OCI-LY3 (cell line): ENCODE results near the gene ASF1B.

Experiments used
- H2AFZ ChIP-seq: fragments of 200-600, 300-600 bp; shearing (Covaris generic); 2 replicates; pipeline ENCODE4 v1.6.0; 2014; ENCODE audit warnings: antibody characterized with exemption, low read depth, low read length
- H3K27ac ChIP-seq: fragments of 200-600, 300-600 bp; sonication (generic); 2 replicates; pipeline ENCODE4 v1.5.1; 2014; ENCODE audit warnings: mild to moderate bottlenecking, low read length, moderate library complexity, mixed read lengths
- H3K27me3 ChIP-seq: fragments of 200-600, 300-600 bp; sonication (generic); 2 replicates; pipeline ENCODE4 v1.6.1; 2014; ENCODE audit warnings: low read depth, low read length, mixed read lengths
- H3K36me3 ChIP-seq: fragments of 200-600, 300-600 bp; sonication (generic); replicated peaks from 2 replicates; pipeline ENCODE3; 2014; ENCODE audit warnings: low read depth, low read length, mixed read lengths
- H3K4me1 ChIP-seq: fragments of 300-600, 200-600 bp; sonication (generic); 2 replicates; pipeline ENCODE4 v1.6.1; 2014; ENCODE audit warnings: low read length, mixed read lengths
- H3K4me2 ChIP-seq: fragments of 200-600, 300-600 bp; sonication (generic); 2 replicates; pipeline ENCODE4 v1.6.1; 2014; ENCODE audit warnings: low read length, mixed read lengths
- H3K4me3 ChIP-seq: fragments of 300-600, 200-600 bp; sonication (generic); 2 replicates; pipeline ENCODE4 v1.5.1; 2014; ENCODE audit warnings: antibody characterized with exemption, mild to moderate bottlenecking, low read length, moderate library complexity
- H3K79me2 ChIP-seq: fragments of 300-600, 200-600 bp; shearing (Covaris generic); 2 replicates; pipeline ENCODE4 v1.6.1; 2014; ENCODE audit warnings: mild to moderate bottlenecking, low read length, mixed read lengths
- H3K9ac ChIP-seq: fragments of 300-600, 200-600 bp; shearing (Covaris generic); 2 replicates; pipeline ENCODE4 v1.6.0; 2014; ENCODE audit warnings: mild to moderate bottlenecking, low read length, moderate library complexity
- H3K9me3 ChIP-seq: fragments of 200-600, 300-600 bp; shearing (Covaris generic); 2 replicates; pipeline ENCODE4 v1.6.1; 2014; ENCODE audit warnings: low read length, mixed read lengths; ENCODE audit not compliant: insufficient read depth
- H4K20me1 ChIP-seq: fragments of 200-600, 300-600 bp; sonication (generic); 2 replicates; pipeline ENCODE4 v1.6.1; 2016; ENCODE audit warnings: low read length, mixed read lengths; ENCODE audit not compliant: insufficient read depth
- CTCF ChIP-seq: fragments of 200-600, 300-600 bp; sonication (generic); IDR thresholded peaks from 2 replicates; pipeline ENCODE4 v1.5.1; 2014; ENCODE audit warnings: antibody characterized with exemption, low read length, low read depth
- EZH2phosphoT487 ChIP-seq: fragments of 200-600 bp; shearing (Covaris generic); IDR thresholded peaks from 2 replicates; pipeline ENCODE4 v1.6.1; 2018; ENCODE audit warnings: antibody characterized with exemption, mixed run types, low read depth

Gene ASF1B

GRCh38 chr19:14070268-14071050, 65.9 kb downstream of the ASF1B start:
- TF ChIP-seq EZH2phosphoT487 (no peak), CTCF (no peak)
- Histone ChIP-seq H3K4me1 (peaks cover 17% of the 10 kb centered on the region), H3K9me3 (no peaks in the 10 kb centered on the region)

More at GRCh38 chr19:14070268-14071050, 65.9 kb downstream of the ASF1B start:
- no peak overlapping the region for H3K27ac ChIP-seq
- no peak overlapping the region for H3K4me3 ChIP-seq
- no peaks in the 10 kb centered on the region for H3K36me3 ChIP-seq
- H3K4me2 ChIP-seq, result no peak overlapping the region
- H4K20me1 ChIP-seq, result no peaks in the 10 kb centered on the region
- no peaks in the 10 kb centered on the region for H3K79me2 ChIP-seq
- no peak overlapping the region for H3K9ac ChIP-seq
- H3K27me3 ChIP-seq, result no peaks in the 10 kb centered on the region
- H2AFZ ChIP-seq, result no peak overlapping the region
